Endothelial cell (in vitro differentiated cells): ENCODE data around the gene FGF8. TPM values are rescaled to one million over a fixed set of nuclear protein-coding genes. Genes with fewer than 3 reads are reported as not detected.

Experiments
- DNase-seq: peaks from one replicate; pipeline ENCODE4 v3.0.0; 2021; ENCODE audit warnings: low spot score
- H3K27ac Mint-ChIP-seq: one replicate; pipeline ENCODE4 v1.8.0; 2021; ENCODE audit warnings: mixed read lengths, inconsistent platforms; ENCODE audit not compliant: unreplicated experiment
- H3K27me3 Mint-ChIP-seq: one replicate; pipeline ENCODE4 v1.8.0; 2021; ENCODE audit warnings: mild to moderate bottlenecking, moderate library complexity, mixed read lengths, inconsistent platforms; ENCODE audit not compliant: unreplicated experiment
- H3K36me3 Mint-ChIP-seq: one replicate; pipeline ENCODE4 v1.8.0; 2021; ENCODE audit warnings: mild to moderate bottlenecking, low read depth, mixed read lengths, inconsistent platforms; ENCODE audit not compliant: unreplicated experiment
- H3K4me1 Mint-ChIP-seq: one replicate; pipeline ENCODE4 v1.8.0; 2021; ENCODE audit warnings: mild to moderate bottlenecking, mixed read lengths, inconsistent platforms; ENCODE audit not compliant: unreplicated experiment
- H3K4me3 Mint-ChIP-seq: one replicate; pipeline ENCODE4 v1.8.0; 2021; ENCODE audit warnings: mild to moderate bottlenecking, mixed read lengths, inconsistent platforms; ENCODE audit not compliant: unreplicated experiment
- H3K9me3 Mint-ChIP-seq: one replicate; pipeline ENCODE4 v1.8.0; 2021; ENCODE audit warnings: mixed read lengths, inconsistent platforms; ENCODE audit not compliant: unreplicated experiment
- CTCF ChIP-seq: fragments of 200-600 bp; sonication (generic); IDR thresholded peaks from one replicate; pipeline ENCODE4 v1.5.0; 2021; ENCODE audit warnings: antibody characterized with exemption; ENCODE audit not compliant: unreplicated experiment
- total RNA-seq: library from RNA; stranded (reverse); fragmentation: NEBNext Ultra II Directional; extraction: Animal tissue kit (Norgen Biotek cat#: 25700); gene quantifications from one replicate; pipeline ENCODE4 v1.2.1, GENCODE V29; 2021; ENCODE audit not compliant: unreplicated experiment

The FGF8 gene
- total RNA-seq, 1 donor from 2014 or later: 1.1 TPM

GRCh38 chr10:101760510-101760909 lies 15.4 kb downstream of the FGF8 start:
- peaks cover 5% of the 10 kb centered on the region for H3K27me3 Mint-ChIP-seq
- H3K27ac Mint-ChIP-seq: peak overlapping the region; percentile 64
- DNase-seq: no peak
- no peaks in the 10 kb centered on the region for H3K36me3 Mint-ChIP-seq
- TF ChIP-seq CTCF: no peak
- no peak overlapping the region for H3K4me3 Mint-ChIP-seq
- peaks cover 5% of the 10 kb centered on the region for H3K4me1 Mint-ChIP-seq
- no peaks in the 10 kb centered on the region for H3K9me3 Mint-ChIP-seq

- Mint-ChIP-seq H3K4me1 (peaks cover 5% of the 10 kb centered on the region), H3K27ac (no peak overlapping the region), H3K4me3 (no peak overlapping the region), H3K36me3 (no peaks in the 10 kb centered on the region), H3K27me3 (peaks cover 3% of the 10 kb centered on the region), H3K9me3 (no peaks in the 10 kb centered on the region)
- no peak for TF ChIP-seq CTCF
- no peak for DNase-seq
Measured at GRCh38 chr10:101759309-101760247, 16.3 kb downstream of the FGF8 start.

GRCh38 chr10:101758858-101759257 lies 17.1 kb downstream of the FGF8 start:
- no peaks in the 10 kb centered on the region for H3K9me3 Mint-ChIP-seq
- H3K27me3 Mint-ChIP-seq: peaks cover 3% of the 10 kb centered on the region
- no peak overlapping the region for H3K4me3 Mint-ChIP-seq
- no peak for TF ChIP-seq CTCF
- no peaks in the 10 kb centered on the region for H3K36me3 Mint-ChIP-seq
- peaks cover 5% of the 10 kb centered on the region for H3K4me1 Mint-ChIP-seq
- no peak for DNase-seq
- no peak overlapping the region for H3K27ac Mint-ChIP-seq

- H3K4me1 Mint-ChIP-seq: peaks cover 11% of the 10 kb centered on the region
- no peak overlapping the region for H3K27ac Mint-ChIP-seq
- H3K9me3 Mint-ChIP-seq: no peaks in the 10 kb centered on the region
- no peak overlapping the region for H3K4me3 Mint-ChIP-seq
- peaks cover 1% of the 10 kb centered on the region for H3K27me3 Mint-ChIP-seq
- TF ChIP-seq CTCF: no peak
- no peak for DNase-seq
- no peaks in the 10 kb centered on the region for H3K36me3 Mint-ChIP-seq
Measured at GRCh38 chr10:101752241-101752640, 23.7 kb downstream of the FGF8 start.
